GM23248 (cell line): ENCODE results near the gene MAN1C1. TPM values are rescaled to one million over a fixed set of nuclear protein-coding genes. Genes with fewer than 3 reads are reported as not detected.

ENCODE experiments used
- DNase-seq: peaks from one replicate; pipeline ENCODE4 v3.0.0-alpha.2; 2015
- H2AFZ ChIP-seq: fragments of 200-600 bp; sonication (generic); 2 replicates; pipeline ENCODE4 v1.6.1; 2016; ENCODE audit warnings: antibody characterized with exemption
- H3F3A ChIP-seq: fragments of 200-600 bp; sonication (generic); 2 replicates; pipeline ENCODE4 v1.6.1; 2016; ENCODE audit warnings: mild to moderate bottlenecking, antibody characterized with exemption, mixed run types; ENCODE audit not compliant: insufficient read depth
- H3K27ac ChIP-seq: fragments of 200-600 bp; sonication (generic); 2 replicates; pipeline ENCODE4 v1.5.1; 2016; ENCODE audit warnings: mild to moderate bottlenecking
- H3K27me3 ChIP-seq: fragments of 200-600 bp; sonication (generic); replicated peaks from 2 replicates; pipeline ENCODE4 v1.6.1; 2016; ENCODE audit warnings: mild to moderate bottlenecking; ENCODE audit not compliant: insufficient read depth
- H3K36me3 ChIP-seq: fragments of 200-600 bp; sonication (generic); 2 replicates; pipeline ENCODE4 v1.6.1; 2016; ENCODE audit warnings: low read depth, mild to moderate bottlenecking
- H3K4me1 ChIP-seq: fragments of 200-600 bp; sonication (generic); 2 replicates; pipeline ENCODE4 v1.6.1; 2016; ENCODE audit warnings: mild to moderate bottlenecking; ENCODE audit not compliant: insufficient read depth
- H3K4me2 ChIP-seq: fragments of 200-600 bp; sonication (generic); one replicate; pipeline ENCODE4 v1.6.1; 2016; ENCODE audit warnings: mild to moderate bottlenecking; ENCODE audit not compliant: unreplicated experiment
- H3K4me3 ChIP-seq: fragments of 200-600 bp; sonication (generic); 2 replicates; pipeline ENCODE4 v1.5.1; 2016; ENCODE audit warnings: mild to moderate bottlenecking
- H3K79me2 ChIP-seq: fragments of 200-600 bp; sonication (generic); 2 replicates; pipeline ENCODE4 v1.6.1; 2016; ENCODE audit warnings: mild to moderate bottlenecking; ENCODE audit not compliant: insufficient read depth
- H3K9ac ChIP-seq: fragments of 200-600 bp; sonication (generic); 2 replicates; pipeline ENCODE4 v1.6.1; 2016; ENCODE audit warnings: mild to moderate bottlenecking
- H3K9me2 ChIP-seq: fragments of 200-600 bp; sonication (generic); 2 replicates; pipeline ENCODE4 v1.6.1; 2016; ENCODE audit warnings: mixed run types, mild to moderate bottlenecking, moderate library complexity; ENCODE audit not compliant: insufficient read depth
- H3K9me3 ChIP-seq: fragments of 200-600 bp; sonication (generic); one replicate; pipeline ENCODE4 v1.6.1; 2017; ENCODE audit warnings: low read depth
- H4K20me1 ChIP-seq: fragments of 200-600 bp; sonication (generic); 2 replicates; pipeline ENCODE4 v1.6.0; 2016; ENCODE audit not compliant: insufficient read depth
- EZH2 ChIP-seq: fragments of 200-600 bp; sonication (generic); IDR thresholded peaks from 2 replicates; pipeline ENCODE4 v1.6.1; 2018; ENCODE audit warnings: antibody characterized with exemption, mild to moderate bottlenecking; ENCODE audit not compliant: insufficient read depth, poor library complexity, severe bottlenecking
- EZH2phosphoT487 ChIP-seq: fragments of 200-600 bp; sonication (generic); IDR thresholded peaks from 2 replicates; pipeline ENCODE4 v1.6.1; 2018; ENCODE audit warnings: antibody characterized with exemption, moderate library complexity, mild to moderate bottlenecking, low read depth; ENCODE audit not compliant: insufficient read depth
- WGBS, 2 experiments: methylation state at CpG; one replicate each; pipeline ENCODE4 v1.1.6; 2015 to 2017; ENCODE audit warnings: low lambda C conversion rate in 2 of 2, low coverage in 1 of 2; ENCODE audit errors: missing lambda C conversion rate in 2 of 2; 5-methylcytosine and 5-hydroxymethylcytosine counted together
- in situ Hi-C: fragments of 300-500 bp; cut with MboI; formaldehyde crosslinking; loops from 2 replicates; pipeline ENCODE4 v1.15.0; 2020
- polyA plus RNA-seq: library from polyadenylated mRNA; unstranded; fragments of >200 nt; fragmentation: Nextera tagmentation; extraction: Ambion mirVana; gene quantifications from 2 replicates; pipeline ENCODE4 v1.2.1, GENCODE V29; 2016
- total RNA-seq: library from RNA; depleted of rRNA; stranded (reverse); fragments of >200 nt; shearing (Covaris generic); gene quantifications from 2 replicates; pipeline ENCODE4 v1.2.3, GENCODE V29; 2014

MAN1C1 gene
- total and polyA plus RNA-seq, 2 experiments from 2014 or later = 0.29 to 1.1 TPM

DNA sequence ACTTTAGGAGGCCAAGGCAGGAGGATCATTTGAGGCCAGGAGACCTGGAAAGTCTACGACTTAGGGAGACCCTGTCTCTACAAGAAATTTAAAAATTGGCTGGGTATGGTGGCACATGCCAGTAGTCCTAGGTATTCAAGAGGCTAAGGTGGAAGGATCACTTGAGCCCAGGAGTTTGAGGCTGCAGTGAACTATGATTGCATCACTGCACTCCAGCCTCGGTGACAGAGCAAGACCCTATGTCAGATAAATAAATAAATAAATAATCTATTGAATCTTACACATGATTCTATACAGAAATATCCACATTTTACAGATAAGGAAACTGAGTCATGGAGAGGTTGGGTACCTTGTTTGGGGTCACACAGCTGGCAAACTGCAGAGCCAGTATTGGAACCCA is 89.1 kb downstream of the MAN1C1 start:
- Histone ChIP-seq H3K4me1 (peaks cover 40% of the 10 kb centered on the region), H3K9ac (no peak overlapping the region), H3K27me3 (no peaks in the 10 kb centered on the region), H4K20me1 (no peaks in the 10 kb centered on the region), H3K4me2 (no peak overlapping the region), H3K79me2 (no peaks in the 10 kb centered on the region), H2AFZ (no peak overlapping the region), H3K27ac (no peak overlapping the region), H3K9me2 (no peaks in the 10 kb centered on the region), H3F3A (peaks cover 17% of the 10 kb centered on the region), H3K4me3 (no peak overlapping the region), H3K36me3 (no peaks in the 10 kb centered on the region), H3K9me3 (no peaks in the 10 kb centered on the region)
- in situ Hi-C loops = no loop called here
- no peak for TF ChIP-seq EZH2
- TF ChIP-seq EZH2phosphoT487 = no peak
- 78 to 95% methylated on average over 2 of the region's 2 CpGs for WGBS, 2 experiments
- no peak for DNase-seq

DNA sequence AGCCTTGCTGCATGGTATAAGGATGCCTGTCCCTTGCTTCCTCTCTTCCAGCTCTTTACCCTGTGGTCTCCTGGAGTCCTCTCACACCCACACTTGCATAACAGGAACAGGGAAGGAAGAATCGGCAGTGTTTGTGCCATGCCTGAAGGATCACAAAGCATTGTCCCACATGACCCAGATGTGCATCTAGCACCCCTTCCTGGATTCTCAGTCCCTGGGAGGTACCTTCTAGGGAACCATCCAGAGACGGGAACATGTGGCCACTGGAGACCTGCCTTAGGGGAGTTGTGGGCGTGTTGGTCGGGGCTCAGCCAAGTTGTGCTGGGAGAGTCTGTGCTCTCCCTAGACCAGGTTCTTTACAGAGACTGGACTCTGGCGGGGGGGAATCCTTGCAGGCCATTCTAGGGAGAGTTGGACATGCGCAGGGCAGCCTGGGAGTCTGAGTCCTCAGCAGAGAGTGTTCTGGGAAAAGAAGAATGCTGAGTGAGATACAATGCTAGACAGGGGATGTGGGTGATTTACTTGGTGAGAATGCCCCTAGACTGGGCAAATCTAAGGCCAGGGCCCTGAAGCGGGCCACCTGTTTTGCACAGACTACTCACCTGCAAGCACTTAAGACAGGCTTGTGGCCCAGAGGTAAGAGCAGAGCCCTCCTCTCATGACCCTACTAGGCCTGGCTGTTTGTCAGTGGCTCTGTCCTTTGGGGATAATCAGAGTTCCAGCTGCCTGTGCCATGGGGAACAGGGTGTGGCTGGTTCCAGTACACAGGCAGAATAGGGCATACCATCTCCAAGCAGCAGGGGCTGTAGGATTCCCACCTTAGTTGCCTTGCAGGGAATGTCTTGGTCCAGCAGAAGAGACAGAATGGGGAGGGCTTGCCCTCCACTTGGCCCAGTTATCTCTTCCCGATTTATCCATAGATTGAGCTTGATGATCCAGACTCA is 89.8 kb downstream of the MAN1C1 start:
- no peak overlapping the region for H2AFZ ChIP-seq
- 83 to 88% methylated on average over 8 of the region's 8 CpGs for WGBS, 2 experiments
- no peak for DNase-seq
- peaks cover 36% of the 10 kb centered on the region for H3K4me1 ChIP-seq
- in situ Hi-C loops = no loop called here
- H4K20me1 ChIP-seq = no peaks in the 10 kb centered on the region
- no peak overlapping the region for H3K27ac ChIP-seq
- no peaks in the 10 kb centered on the region for H3K9me2 ChIP-seq
- H3K79me2 ChIP-seq = no peaks in the 10 kb centered on the region
- peaks cover 19% of the 10 kb centered on the region for H3F3A ChIP-seq
- H3K36me3 ChIP-seq = no peaks in the 10 kb centered on the region
- H3K27me3 ChIP-seq = no peaks in the 10 kb centered on the region
- no peak overlapping the region for H3K4me2 ChIP-seq
- no peak overlapping the region for H3K9ac ChIP-seq
- TF ChIP-seq EZH2phosphoT487 (no peak), EZH2 (no peak)
- H3K9me3 ChIP-seq = no peaks in the 10 kb centered on the region
- H3K4me3 ChIP-seq = no peak overlapping the region

DNA sequence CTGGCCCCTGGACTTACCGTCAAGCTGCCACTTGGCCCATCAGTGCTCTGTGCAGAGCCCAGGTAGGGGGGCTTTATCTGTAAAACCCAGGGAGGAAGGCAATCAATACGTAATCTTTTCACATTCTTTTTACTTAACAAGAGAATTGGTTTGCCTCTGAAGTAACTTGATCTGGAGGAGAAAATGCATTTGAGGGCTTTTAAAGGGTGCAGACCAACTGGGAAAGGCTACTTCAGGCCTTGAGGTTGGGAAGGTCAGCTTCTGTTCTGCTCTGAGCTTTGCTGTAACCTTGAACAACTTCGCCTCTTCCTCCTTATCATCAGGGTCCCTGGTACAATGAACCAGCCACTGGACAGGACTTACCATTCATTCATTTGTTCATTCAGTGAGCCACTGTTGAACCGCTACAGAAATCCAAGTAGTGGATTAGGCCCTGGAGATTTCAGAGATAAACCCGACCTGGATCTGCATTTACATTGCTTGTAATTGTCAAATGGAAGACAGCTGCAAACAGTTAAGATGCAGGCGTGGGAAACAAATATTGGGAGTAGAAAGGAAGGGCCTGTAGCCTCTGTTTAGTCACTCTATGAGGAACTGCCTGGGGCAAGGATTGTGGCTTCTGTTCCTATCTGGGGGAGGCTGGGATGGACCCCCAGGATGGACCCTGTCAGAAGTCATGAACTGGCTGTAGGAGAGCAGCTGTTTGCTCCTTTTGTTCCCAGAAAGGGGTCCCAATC is 90.9 kb downstream of the MAN1C1 start:
- H3K4me1 ChIP-seq = peaks cover 31% of the 10 kb centered on the region
- DNase-seq = peak; percentile 86
- peak overlapping the region; percentile 58 for H3K9ac ChIP-seq
- no peaks in the 10 kb centered on the region for H4K20me1 ChIP-seq
- peaks cover 19% of the 10 kb centered on the region for H3F3A ChIP-seq
- no peaks in the 10 kb centered on the region for H3K36me3 ChIP-seq
- WGBS, 2 experiments = 59 to 60% methylated on average over 6 of the region's 6 CpGs
- H3K27me3 ChIP-seq = no peaks in the 10 kb centered on the region
- H2AFZ ChIP-seq = peak overlapping the region; percentile 16
- TF ChIP-seq EZH2phosphoT487 (no peak), EZH2 (no peak)
- peak overlapping the region; percentile 58 for H3K4me2 ChIP-seq
- H3K9me2 ChIP-seq = no peaks in the 10 kb centered on the region
- in situ Hi-C loops = no loop called here
- peak overlapping the region; percentile 75 for H3K27ac ChIP-seq
- no peaks in the 10 kb centered on the region for H3K79me2 ChIP-seq
- no peaks in the 10 kb centered on the region for H3K9me3 ChIP-seq
- peak overlapping the region; percentile 45 for H3K4me3 ChIP-seq

DNA sequence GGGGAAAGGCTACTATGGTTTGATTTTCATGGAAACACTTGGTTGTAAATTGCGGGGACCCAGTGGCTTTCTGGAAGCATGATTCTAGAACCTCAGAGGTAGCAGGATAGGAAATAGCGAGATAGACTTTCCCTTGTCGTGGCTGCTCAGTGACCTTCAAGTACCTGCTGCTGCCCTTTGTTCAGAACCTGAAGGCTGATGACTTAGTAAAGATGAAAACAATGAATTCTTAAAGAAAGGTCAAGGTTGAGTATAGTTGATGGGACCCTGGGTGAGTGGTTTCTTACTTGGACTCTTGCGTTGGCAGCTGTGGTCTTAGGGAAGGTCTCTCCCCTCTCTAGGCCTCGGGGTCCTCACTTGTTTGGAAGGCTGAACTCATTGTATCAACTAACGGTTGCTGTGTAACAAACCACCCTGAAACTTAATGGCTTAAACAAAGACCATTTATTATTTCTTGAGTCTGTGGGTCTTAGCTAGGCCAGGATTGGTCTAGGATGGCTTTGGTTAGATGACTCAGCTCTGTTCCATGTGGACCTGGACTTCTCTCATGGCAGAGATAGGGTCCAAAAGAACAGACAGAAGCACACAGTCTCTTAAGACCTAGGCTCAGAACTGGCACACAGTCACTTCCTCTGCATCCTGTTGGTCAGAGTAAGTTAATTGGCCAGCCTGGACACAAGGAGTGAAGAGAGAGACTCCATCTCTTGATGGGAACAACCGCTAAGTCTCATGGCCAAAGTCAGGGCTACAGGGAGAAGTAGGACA is 94.2 kb downstream of the MAN1C1 start:
- H3K79me2 ChIP-seq = no peaks in the 10 kb centered on the region
- H3K27me3 ChIP-seq = no peaks in the 10 kb centered on the region
- WGBS, 2 experiments = 98 to 99% methylated on average over 7 of the region's 7 CpGs
- H3K27ac ChIP-seq = no peak overlapping the region
- peaks cover 27% of the 10 kb centered on the region for H3K4me1 ChIP-seq
- H4K20me1 ChIP-seq = no peaks in the 10 kb centered on the region
- no peaks in the 10 kb centered on the region for H3K9me3 ChIP-seq
- no peak for DNase-seq
- TF ChIP-seq EZH2 (no peak), EZH2phosphoT487 (no peak)
- H3F3A ChIP-seq = peaks cover 19% of the 10 kb centered on the region
- H3K4me2 ChIP-seq = no peak overlapping the region
- no peaks in the 10 kb centered on the region for H3K9me2 ChIP-seq
- H3K9ac ChIP-seq = no peak overlapping the region
- H2AFZ ChIP-seq = no peak overlapping the region
- in situ Hi-C loops = no loop called here
- no peak overlapping the region for H3K4me3 ChIP-seq
- no peaks in the 10 kb centered on the region for H3K36me3 ChIP-seq
